ENCODE results near the gene SMAD4.

SMAD4 gene

DNA sequence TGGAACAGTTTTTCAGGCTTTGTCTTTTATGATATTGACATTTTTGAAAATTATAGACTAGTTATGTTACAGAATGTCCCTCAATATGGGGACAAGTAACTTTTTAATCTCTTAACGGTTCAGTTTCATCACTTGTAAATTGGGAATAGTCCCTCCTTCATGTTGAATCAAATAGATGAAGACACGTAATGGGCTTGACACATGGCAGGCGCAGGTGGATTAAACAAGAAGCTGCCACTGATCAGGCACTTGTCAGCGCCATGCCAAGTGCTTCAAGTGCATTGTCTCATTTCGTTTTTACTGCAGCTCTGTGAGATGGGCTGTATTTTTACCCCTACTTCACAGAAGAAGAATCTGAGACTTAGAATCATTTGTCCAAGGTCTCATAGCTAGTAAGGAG lies 9.5 kb upstream of the SMAD4 start:
- Histone ChIP-seq H3K9ac (ENCODE audit: low read length in 5 of 5) (no peak overlapping the region), H3K4me1 (ENCODE audit: control insufficient read depth in 5 of 5, insufficient read depth in 5 of 5, low read length in 5 of 5) (no peaks in the 10 kb centered on the region), H3K27ac (ENCODE audit: low read depth, low read length) (no peak overlapping the region), H3K27me3 (ENCODE audit: control insufficient read depth in 5 of 5, insufficient read depth in 4 of 5, low read length in 5 of 5) (no peaks in the 10 kb centered on the region), H3K4me3 (ENCODE audit: low read depth in 1 of 5, low read length in 5 of 5) (no peak overlapping the region), H3K36me3 (ENCODE audit: control insufficient read depth in 5 of 5, insufficient read depth in 5 of 5, low read length in 5 of 5) (peaks cover 2 to 15% (median 5%) of the 10 kb centered on the region in 5 donors), H3K9me3 (ENCODE audit: control insufficient read depth in 5 of 5, low read length in 5 of 5) (no peaks in the 10 kb centered on the region)

DNA sequence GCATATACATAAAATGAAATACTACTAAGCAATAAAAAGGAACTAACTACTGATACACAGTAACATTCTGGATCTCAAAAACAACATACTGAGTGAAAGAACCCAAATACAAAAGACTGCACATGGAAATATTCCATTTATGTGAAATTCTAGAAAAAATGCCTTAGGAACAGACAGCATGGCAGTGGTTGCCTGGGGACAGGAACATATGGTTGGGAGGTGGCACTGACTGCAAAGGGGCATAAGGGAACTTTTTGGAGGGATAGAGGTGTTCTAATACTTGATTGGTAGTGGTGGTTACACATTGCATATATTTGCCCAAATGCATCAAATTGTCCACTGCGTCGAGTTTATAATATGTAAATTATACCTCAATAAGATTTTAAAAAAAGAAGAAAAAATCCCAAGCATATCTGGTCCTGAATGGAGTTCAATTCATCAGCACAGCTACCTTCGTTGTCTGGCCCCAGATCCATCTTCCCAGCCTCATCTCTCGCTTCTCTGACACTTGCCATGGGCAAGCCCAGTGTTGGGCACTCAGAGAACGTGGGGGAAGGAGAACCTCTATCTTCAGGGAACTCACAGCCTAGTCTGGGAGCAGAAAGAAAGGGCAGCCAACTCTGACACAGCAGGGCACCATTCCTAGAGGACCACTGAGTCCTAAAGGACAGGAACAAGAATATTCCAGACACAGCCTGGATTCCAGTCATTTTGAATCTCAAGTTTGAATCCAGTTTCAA lies 8.6 kb upstream of the SMAD4 start:
- Histone ChIP-seq H3K4me3 (ENCODE audit: low read depth in 1 of 5, low read length in 5 of 5) (no peak overlapping the region), H3K27ac (ENCODE audit: low read depth, low read length) (no peak overlapping the region), H3K4me1 (ENCODE audit: control insufficient read depth in 5 of 5, insufficient read depth in 5 of 5, low read length in 5 of 5) (no peaks in the 10 kb centered on the region), H3K27me3 (ENCODE audit: control insufficient read depth in 5 of 5, insufficient read depth in 4 of 5, low read length in 5 of 5) (no peaks in the 10 kb centered on the region), H3K9me3 (ENCODE audit: control insufficient read depth in 5 of 5, low read length in 5 of 5) (no peaks in the 10 kb centered on the region), H3K9ac (ENCODE audit: low read length in 5 of 5) (no peak overlapping the region), H3K36me3 (ENCODE audit: control insufficient read depth in 5 of 5, insufficient read depth in 5 of 5, low read length in 5 of 5) (peaks cover 2 to 22% (median 6%) of the 10 kb centered on the region in 5 donors)

DNA sequence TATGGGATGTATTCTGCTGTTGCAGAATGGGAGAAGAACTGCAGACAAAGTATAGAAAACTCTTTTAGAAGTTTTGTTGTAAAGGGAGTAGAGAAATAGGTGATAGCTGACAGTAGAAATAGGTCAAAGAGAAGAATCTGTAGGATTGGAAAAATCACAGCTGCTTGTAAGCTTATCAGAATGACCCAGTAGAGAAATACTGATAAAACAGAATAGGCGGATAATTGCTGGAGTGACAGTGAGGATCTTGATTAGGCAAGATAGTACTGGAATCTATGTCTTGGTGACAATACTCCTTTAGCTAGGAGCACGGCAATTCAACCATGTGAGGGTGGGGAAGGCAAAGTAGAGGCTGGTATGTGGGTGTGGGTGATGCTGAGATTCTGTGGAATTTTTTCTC lies 4.5 kb upstream of the SMAD4 start:
- Histone ChIP-seq H3K9me3 (ENCODE audit: control insufficient read depth in 5 of 5, low read length in 5 of 5) (no peaks in the 10 kb centered on the region), H3K9ac (ENCODE audit: low read length in 5 of 5) (no peak overlapping the region), H3K27me3 (ENCODE audit: control insufficient read depth in 5 of 5, insufficient read depth in 4 of 5, low read length in 5 of 5) (no peaks in the 10 kb centered on the region), H3K4me3 (ENCODE audit: low read depth in 1 of 5, low read length in 5 of 5) (no peak overlapping the region), H3K4me1 (ENCODE audit: control insufficient read depth in 5 of 5, insufficient read depth in 5 of 5, low read length in 5 of 5) (peaks cover 5 to 26% (median 21%) of the 10 kb centered on the region in 5 donors), H3K27ac (ENCODE audit: low read depth, low read length) (no peak overlapping the region), H3K36me3 (ENCODE audit: control insufficient read depth in 5 of 5, insufficient read depth in 5 of 5, low read length in 5 of 5) (peaks cover 0 to 9% (median 5%) of the 10 kb centered on the region in 5 donors)

DNA sequence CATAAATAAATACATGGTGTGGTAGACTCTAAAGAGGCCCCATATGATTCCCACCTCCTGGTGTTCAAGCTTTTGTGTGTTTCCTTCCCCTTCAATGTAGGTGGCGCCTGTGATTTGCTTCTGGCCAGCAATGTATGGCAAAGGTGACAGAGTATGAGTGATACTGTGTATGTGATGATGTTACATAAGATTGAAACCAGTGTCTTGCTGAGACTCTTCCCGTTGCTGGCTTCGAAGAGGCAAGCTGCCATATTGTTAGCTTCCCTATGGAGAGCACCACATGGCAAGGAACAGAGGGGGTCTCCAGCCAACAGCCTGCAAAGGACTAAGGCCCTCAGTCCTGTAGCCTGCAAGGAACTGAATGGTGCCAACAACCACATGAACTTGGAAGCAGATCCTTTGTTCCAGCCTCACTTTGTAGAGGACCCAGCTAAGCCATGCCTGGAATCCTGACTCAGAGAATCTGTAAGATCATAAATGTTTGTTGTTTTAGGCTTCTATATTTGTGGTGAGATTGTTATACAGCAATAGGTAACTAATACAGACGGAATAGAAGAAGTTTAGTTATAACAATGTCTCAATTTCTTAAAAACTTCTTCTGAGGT lies 1.7 kb upstream of the SMAD4 start:
- H3K4me3 ChIP-seq (ENCODE audit: low read depth in 1 of 5, low read length in 5 of 5) = no peak overlapping the region
- H3K9ac ChIP-seq (ENCODE audit: low read length in 5 of 5) = peak overlapping the region in 1 of 5 donors; percentile 28
- no peaks in the 10 kb centered on the region for H3K9me3 ChIP-seq (ENCODE audit: control insufficient read depth in 5 of 5, low read length in 5 of 5)
- peaks cover 0 to 9% (median 3%) of the 10 kb centered on the region in 5 donors for H3K36me3 ChIP-seq (ENCODE audit: control insufficient read depth in 5 of 5, insufficient read depth in 5 of 5, low read length in 5 of 5)
- H3K27ac ChIP-seq (ENCODE audit: low read depth, low read length) = peak overlapping the region; percentile 89
- H3K27me3 ChIP-seq (ENCODE audit: control insufficient read depth in 5 of 5, insufficient read depth in 4 of 5, low read length in 5 of 5) = no peaks in the 10 kb centered on the region
- peaks cover 7 to 45% (median 39%) of the 10 kb centered on the region in 5 donors for H3K4me1 ChIP-seq (ENCODE audit: control insufficient read depth in 5 of 5, insufficient read depth in 5 of 5, low read length in 5 of 5)

DNA sequence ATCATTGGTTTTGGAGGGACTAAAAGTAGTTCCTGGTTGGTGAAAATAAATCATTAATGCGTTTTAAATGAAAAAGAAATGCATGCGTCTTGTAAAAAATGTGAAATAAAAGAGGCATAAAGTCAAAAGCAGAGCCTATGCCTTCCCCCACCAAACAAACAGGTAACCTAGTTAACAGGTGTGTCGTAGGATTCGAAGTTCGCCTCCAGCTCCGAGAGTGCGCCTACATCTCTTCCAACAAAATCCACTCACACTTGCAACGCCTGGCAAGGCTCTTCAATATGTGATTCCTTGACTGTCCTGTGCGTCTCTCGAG lies 677 bp upstream of the SMAD4 start:
- peak overlapping the region; percentile 67 to 90 (median 86) for H3K4me3 ChIP-seq (ENCODE audit: low read depth in 1 of 5, low read length in 5 of 5)

DNA sequence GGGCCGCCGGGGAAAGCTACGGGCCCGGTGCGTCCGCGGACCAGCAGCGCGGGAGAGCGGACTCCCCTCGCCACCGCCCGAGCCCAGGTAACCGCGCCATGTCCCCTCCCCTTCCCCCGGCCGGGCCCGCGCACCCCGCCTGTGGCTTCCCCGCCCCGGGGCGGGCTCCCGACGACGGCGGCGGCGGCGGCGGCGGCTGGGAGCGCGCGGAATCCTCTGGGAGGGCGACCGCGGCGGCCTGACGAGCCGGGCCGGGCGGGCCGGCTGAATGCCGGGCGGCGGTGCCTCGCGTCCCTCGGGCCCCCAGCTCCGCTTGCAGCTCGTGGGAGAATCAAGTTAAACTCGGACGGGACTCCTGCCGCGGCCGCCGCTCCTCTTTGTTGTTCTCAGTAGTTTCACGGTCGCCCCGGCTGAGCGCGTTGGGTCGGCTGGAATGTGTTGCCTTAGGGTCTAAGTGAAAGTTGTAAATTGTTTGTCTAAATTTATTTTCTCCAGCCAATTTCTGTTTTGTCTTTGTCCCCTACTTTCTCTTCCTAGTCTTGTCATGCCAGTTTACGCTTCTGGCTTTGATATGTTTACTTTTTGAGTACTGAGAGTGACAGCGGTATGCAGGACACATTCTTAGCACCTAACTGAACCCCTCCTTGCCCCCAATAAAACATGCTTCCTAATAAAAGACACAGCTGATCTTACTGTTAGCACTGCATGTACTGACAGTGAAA lies 685 bp downstream of the SMAD4 start:
- H3K4me3 ChIP-seq (ENCODE audit: low read depth in 1 of 5, low read length in 5 of 5) = peak overlapping the region; percentile 69 to 94 (median 85)
- H3K36me3 ChIP-seq (ENCODE audit: control insufficient read depth in 5 of 5, insufficient read depth in 5 of 5, low read length in 5 of 5) = peaks cover 0 to 11% (median 2%) of the 10 kb centered on the region in 5 donors
- H3K4me1 ChIP-seq (ENCODE audit: control insufficient read depth in 5 of 5, insufficient read depth in 5 of 5, low read length in 5 of 5) = peaks cover 9 to 58% (median 49%) of the 10 kb centered on the region in 5 donors
- H3K27me3 ChIP-seq (ENCODE audit: control insufficient read depth in 5 of 5, insufficient read depth in 4 of 5, low read length in 5 of 5) = no peaks in the 10 kb centered on the region
- H3K27ac ChIP-seq (ENCODE audit: low read depth, low read length) = peak overlapping the region; percentile 89
- no peaks in the 10 kb centered on the region for H3K9me3 ChIP-seq (ENCODE audit: control insufficient read depth in 5 of 5, low read length in 5 of 5)
- peak overlapping the region; percentile 85 to 98 (median 94) for H3K9ac ChIP-seq (ENCODE audit: low read length in 5 of 5)

More for the DNA sequence above, 677 bp upstream of the SMAD4 start:
- peak overlapping the region; percentile 89 to 97 (median 94) for H3K9ac ChIP-seq (ENCODE audit: low read length in 5 of 5)
- H3K27me3 ChIP-seq (ENCODE audit: control insufficient read depth in 5 of 5, insufficient read depth in 4 of 5, low read length in 5 of 5) = no peaks in the 10 kb centered on the region
- H3K9me3 ChIP-seq (ENCODE audit: control insufficient read depth in 5 of 5, low read length in 5 of 5) = no peaks in the 10 kb centered on the region
- H3K27ac ChIP-seq (ENCODE audit: low read depth, low read length) = peak overlapping the region; percentile 89
- peaks cover 0 to 10% (median 3%) of the 10 kb centered on the region in 5 donors for H3K36me3 ChIP-seq (ENCODE audit: control insufficient read depth in 5 of 5, insufficient read depth in 5 of 5, low read length in 5 of 5)
- H3K4me1 ChIP-seq (ENCODE audit: control insufficient read depth in 5 of 5, insufficient read depth in 5 of 5, low read length in 5 of 5) = peaks cover 7 to 47% (median 43%) of the 10 kb centered on the region in 5 donors

DNA sequence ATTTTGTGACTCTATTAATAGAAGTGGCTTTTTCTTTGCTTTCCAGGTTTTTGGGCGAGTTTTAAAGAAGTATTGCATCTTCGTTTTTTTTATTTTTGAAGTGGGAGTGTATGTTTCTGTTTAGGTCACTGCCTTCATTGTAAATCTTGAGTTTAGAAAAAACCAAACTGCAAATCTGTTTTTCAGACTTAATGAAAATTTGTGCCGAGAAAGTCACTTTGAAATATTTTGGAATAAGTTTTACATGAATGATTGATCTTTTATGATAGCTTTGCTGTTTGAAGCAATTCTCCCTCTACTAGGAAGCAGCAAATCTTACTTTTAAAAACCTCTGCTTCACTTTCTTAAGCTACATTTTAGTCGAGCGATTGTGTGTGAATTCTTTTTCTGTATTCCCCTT lies 2.2 kb downstream of the SMAD4 start:
- H3K9me3 ChIP-seq (ENCODE audit: control insufficient read depth in 5 of 5, low read length in 5 of 5) = no peaks in the 10 kb centered on the region
- H3K9ac ChIP-seq (ENCODE audit: low read length in 5 of 5) = peak overlapping the region in 4 of 5 donors; percentile 38 to 92 (median 86)
- peak overlapping the region; percentile 88 for H3K27ac ChIP-seq (ENCODE audit: low read depth, low read length)
- H3K4me1 ChIP-seq (ENCODE audit: control insufficient read depth in 5 of 5, insufficient read depth in 5 of 5, low read length in 5 of 5) = peaks cover 10 to 67% (median 57%) of the 10 kb centered on the region in 5 donors
- peaks cover 0 to 2% (median 0%) of the 10 kb centered on the region in 5 donors for H3K36me3 ChIP-seq (ENCODE audit: control insufficient read depth in 5 of 5, insufficient read depth in 5 of 5, low read length in 5 of 5)
- H3K27me3 ChIP-seq (ENCODE audit: control insufficient read depth in 5 of 5, insufficient read depth in 4 of 5, low read length in 5 of 5) = no peaks in the 10 kb centered on the region
- H3K4me3 ChIP-seq (ENCODE audit: low read depth in 1 of 5, low read length in 5 of 5) = peak overlapping the region in 2 of 5 donors; percentile 13 to 94

DNA sequence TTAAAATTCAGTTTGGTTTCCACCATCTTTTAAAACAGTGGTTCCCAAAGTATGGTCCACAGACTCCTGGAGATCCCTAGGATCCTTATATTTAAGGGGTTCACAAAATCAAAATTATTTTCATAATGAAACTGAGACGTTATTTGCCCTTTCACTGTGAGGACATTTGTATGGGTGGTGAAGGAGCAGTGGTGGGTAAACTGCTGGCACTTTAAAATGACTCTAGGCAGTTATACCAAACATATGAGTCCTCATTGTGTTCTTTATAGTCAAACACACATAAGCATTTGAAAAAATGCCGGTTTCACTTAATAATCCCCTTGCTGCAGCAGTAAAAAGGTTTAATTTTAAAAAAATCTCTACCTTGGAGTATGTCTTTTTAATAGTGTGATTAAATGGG lies 7.2 kb downstream of the SMAD4 start:
- Histone ChIP-seq H3K4me1 (ENCODE audit: control insufficient read depth in 5 of 5, insufficient read depth in 5 of 5, low read length in 5 of 5) (peaks cover 11 to 69% (median 62%) of the 10 kb centered on the region in 5 donors), H3K9ac (ENCODE audit: low read length in 5 of 5) (peak overlapping the region in 1 of 5 donors; percentile 11)

DNA sequence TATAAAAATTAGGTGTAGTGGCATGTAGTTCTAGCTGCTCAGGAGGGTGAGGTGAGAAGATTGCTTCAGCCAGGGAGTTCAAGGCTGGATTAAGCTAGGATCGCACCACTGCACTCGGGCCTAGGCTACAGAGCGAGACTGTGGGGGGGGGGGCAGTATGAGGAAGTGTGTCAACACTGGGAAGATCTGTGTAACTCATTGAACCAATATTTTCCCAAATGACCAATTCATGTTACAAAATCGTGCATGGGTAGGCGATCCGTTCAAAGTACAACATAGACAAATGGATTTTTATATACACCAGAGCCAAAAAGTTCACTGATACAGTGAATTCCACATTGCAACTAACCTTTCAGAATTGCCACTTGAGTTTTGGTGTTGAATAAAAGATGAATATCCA lies 8.1 kb downstream of the SMAD4 start:
- Histone ChIP-seq H3K36me3 (ENCODE audit: control insufficient read depth in 5 of 5, insufficient read depth in 5 of 5, low read length in 5 of 5) (peaks cover 0 to 2% (median 0%) of the 10 kb centered on the region in 5 donors), H3K9me3 (ENCODE audit: control insufficient read depth in 5 of 5, low read length in 5 of 5) (no peaks in the 10 kb centered on the region), H3K27me3 (ENCODE audit: control insufficient read depth in 5 of 5, insufficient read depth in 4 of 5, low read length in 5 of 5) (no peaks in the 10 kb centered on the region), H3K4me3 (ENCODE audit: low read depth in 1 of 5, low read length in 5 of 5) (no peak overlapping the region), H3K4me1 (ENCODE audit: control insufficient read depth in 5 of 5, insufficient read depth in 5 of 5, low read length in 5 of 5) (peaks cover 12 to 71% (median 61%) of the 10 kb centered on the region in 5 donors), H3K27ac (ENCODE audit: low read depth, low read length) (peak overlapping the region; percentile 47), H3K9ac (ENCODE audit: low read length in 5 of 5) (peak overlapping the region in 2 of 5 donors; percentile 11 to 64)

More for the DNA sequence above, 7.2 kb downstream of the SMAD4 start:
- Histone ChIP-seq H3K27ac (ENCODE audit: low read depth, low read length) (peak overlapping the region; percentile 47), H3K9me3 (ENCODE audit: control insufficient read depth in 5 of 5, low read length in 5 of 5) (no peaks in the 10 kb centered on the region), H3K27me3 (ENCODE audit: control insufficient read depth in 5 of 5, insufficient read depth in 4 of 5, low read length in 5 of 5) (no peaks in the 10 kb centered on the region), H3K4me3 (ENCODE audit: low read depth in 1 of 5, low read length in 5 of 5) (no peak overlapping the region), H3K36me3 (ENCODE audit: control insufficient read depth in 5 of 5, insufficient read depth in 5 of 5, low read length in 5 of 5) (peaks cover 0 to 2% (median 0%) of the 10 kb centered on the region in 5 donors)
